HUES64 (cell line): ENCODE results near the gene WDR46.

Experiments used
- H3K27ac ChIP-seq: 2 replicates; pipeline ENCODE4 v1.7.0; 2013; ENCODE audit warnings: low read depth, low read length, inconsistent platforms
- H3K27me3 ChIP-seq: 2 replicates; pipeline ENCODE4 v1.6.1; 2013; ENCODE audit warnings: mild to moderate bottlenecking, low read length; ENCODE audit not compliant: insufficient read depth
- H3K36me3 ChIP-seq: 2 replicates; pipeline ENCODE4 v1.6.1; 2013; ENCODE audit warnings: mild to moderate bottlenecking, low read length; ENCODE audit not compliant: insufficient read depth
- H3K4me1 ChIP-seq: 2 replicates; pipeline ENCODE4 v1.6.1; 2013; ENCODE audit warnings: mild to moderate bottlenecking, low read length, moderate library complexity; ENCODE audit not compliant: insufficient read depth
- H3K4me3 ChIP-seq: 2 replicates; pipeline ENCODE4 v1.5.1; 2013; ENCODE audit warnings: mild to moderate bottlenecking, low read length, moderate library complexity
- H3K9ac ChIP-seq: 2 replicates; pipeline ENCODE4 v1.6.1; 2013; ENCODE audit warnings: mild to moderate bottlenecking, low read depth, low read length
- H3K9me3 ChIP-seq: 2 replicates; pipeline ENCODE4 v1.6.1; 2013; ENCODE audit warnings: low read depth, low read length; ENCODE audit not compliant: insufficient read depth
- WGBS: fragments of 150-250, 120-280 bp; methylation state at CpG from one replicate; pipeline ENCODE4 v1.1.7; 2013; ENCODE audit warnings: missing lambda C conversion rate; 5-methylcytosine and 5-hydroxymethylcytosine counted together

WDR46 gene

DNA sequence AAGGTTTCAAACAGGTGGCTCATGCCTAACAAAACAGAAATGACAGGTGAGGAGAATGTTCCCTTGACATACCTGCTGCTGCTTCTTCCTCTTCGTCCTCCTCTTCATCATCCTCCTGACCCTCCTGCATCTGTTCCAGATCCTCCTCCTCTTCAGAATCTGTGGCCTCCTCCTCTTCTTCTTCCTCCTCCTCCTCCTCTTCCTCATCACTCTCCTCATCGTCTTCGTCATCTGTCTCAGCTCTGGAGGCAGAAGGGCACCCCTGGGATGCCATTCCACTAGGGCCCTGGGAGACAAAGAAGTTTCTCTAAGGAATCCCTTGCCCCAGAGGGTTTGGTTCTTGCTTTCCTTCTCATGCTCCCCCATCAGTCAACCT lies 30.9 kb upstream of the WDR46 start:
- no peak overlapping the region for H3K9ac ChIP-seq
- WGBS: 94% methylated on average over 3 of the region's 3 CpGs
- H3K9me3 ChIP-seq: no peaks in the 10 kb centered on the region
- H3K4me1 ChIP-seq: peaks cover 25% of the 10 kb centered on the region
- no peak overlapping the region for H3K4me3 ChIP-seq
- H3K27ac ChIP-seq: no peak overlapping the region; the same call in 1 of the 2 replicates
- peaks cover 33% of the 10 kb centered on the region for H3K36me3 ChIP-seq
- no peaks in the 10 kb centered on the region for H3K27me3 ChIP-seq

DNA sequence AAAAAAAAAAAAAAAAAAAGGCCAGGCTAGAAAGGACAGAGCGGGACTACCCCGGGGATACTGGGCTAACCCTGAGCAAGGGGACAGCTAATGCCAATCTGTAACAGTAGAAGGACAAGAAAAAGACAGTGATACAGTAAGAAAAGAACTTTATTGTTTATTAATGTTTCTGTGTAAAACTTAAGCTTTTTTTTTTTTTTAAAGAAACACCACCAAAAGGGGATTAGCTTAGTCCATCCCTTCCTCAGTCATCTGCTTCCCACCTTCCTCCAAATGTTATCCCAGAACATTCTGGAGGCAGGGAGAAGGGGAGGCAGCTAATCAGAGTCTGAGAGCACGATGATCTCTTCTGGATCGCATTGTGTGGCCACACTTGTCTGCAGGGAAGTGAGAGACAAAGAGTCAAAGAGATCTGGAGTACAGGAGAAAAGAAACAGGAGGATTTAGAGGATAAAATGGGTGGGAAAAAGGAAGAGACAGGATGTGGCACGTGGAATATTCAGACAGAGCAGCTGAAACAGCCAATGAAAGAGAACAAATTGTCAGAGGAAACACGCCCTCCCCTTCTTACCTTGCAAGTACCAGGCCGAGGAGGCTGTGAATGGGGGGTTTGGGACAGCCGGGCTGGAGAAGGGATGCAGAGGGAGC lies 29.5 kb upstream of the WDR46 start:
- Histone ChIP-seq H3K9me3 (no peaks in the 10 kb centered on the region), H3K36me3 (peaks cover 33% of the 10 kb centered on the region), H3K27ac (peak overlapping the region; percentile 93), H3K4me3 (peak overlapping the region; percentile 98), H3K4me1 (peaks cover 21% of the 10 kb centered on the region), H3K27me3 (no peaks in the 10 kb centered on the region), H3K9ac (peak overlapping the region; percentile 87)
- 68% methylated on average over 8 of the region's 8 CpGs for WGBS

DNA sequence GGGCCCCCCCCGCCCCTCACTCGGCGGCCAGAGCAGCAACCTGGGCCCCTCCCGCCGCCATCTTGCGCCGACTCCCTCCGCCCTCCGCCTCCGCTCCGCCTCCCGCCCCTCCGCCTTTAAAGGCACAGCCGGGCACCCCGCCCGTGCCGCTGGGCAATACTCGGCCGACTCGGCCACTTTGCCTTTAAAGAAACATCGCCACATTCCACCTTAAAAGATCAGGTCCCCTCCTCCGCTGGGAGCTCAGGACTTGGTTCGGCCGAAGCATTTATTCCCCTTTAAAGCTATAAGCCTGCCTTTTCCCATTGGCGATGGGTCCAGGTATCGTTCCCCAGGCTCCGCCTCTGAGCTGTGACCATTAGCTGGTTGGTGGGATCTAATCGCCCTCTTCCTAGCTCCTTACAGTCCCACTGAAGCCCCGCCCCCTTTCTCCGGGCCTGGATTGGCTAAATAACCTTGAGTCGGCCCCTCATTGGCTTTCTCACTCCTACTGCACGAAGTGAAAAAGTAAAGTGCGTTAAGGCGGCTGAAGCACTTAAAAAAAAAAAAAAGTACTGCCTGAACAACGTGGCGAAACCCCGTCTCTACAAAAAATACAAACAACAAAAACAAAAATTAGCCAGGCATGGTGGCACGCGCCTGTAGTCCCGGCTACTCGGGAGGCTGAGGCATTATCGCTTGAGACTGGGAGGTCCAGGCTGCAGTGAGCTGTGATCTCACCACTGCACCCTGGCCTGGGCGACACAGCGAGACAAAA lies 28.8 kb upstream of the WDR46 start, which contains the start of gene ZBTB22:
ZBTB22 (minus strand) TSS at position 76 of the 757 bp plus-strand sequence. CDS start 828 bp downstream, outside the sequence.
- no peaks in the 10 kb centered on the region for H3K27me3 ChIP-seq
- peaks cover 33% of the 10 kb centered on the region for H3K36me3 ChIP-seq
- peak within 1 kb of the TSS; percentile 93 for H3K27ac ChIP-seq
- 3% methylated on average over 43 of the region's 44 CpGs for WGBS
- peak within 1 kb of the TSS; percentile 98 for H3K4me3 ChIP-seq
- H3K9ac ChIP-seq: peak within 1 kb of the TSS; percentile 87
- no peaks in the 10 kb centered on the region for H3K9me3 ChIP-seq
- H3K4me1 ChIP-seq: peaks cover 21% of the 10 kb centered on the region

DNA sequence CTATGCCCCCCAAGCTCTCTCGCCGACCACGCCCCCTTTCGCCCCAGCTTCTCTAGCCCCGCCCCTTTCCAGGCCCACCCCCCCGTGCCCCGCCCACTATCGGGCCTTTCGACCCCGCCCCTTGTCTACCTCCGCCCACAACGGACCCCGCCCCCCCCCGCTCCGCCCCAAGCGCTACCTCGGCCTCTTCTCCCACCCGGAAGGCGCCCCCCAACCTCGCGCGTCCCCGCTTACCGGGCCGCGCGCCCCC lies 28.3 kb upstream of the WDR46 start:
- H3K4me1 ChIP-seq: peaks cover 21% of the 10 kb centered on the region
- peaks cover 33% of the 10 kb centered on the region for H3K36me3 ChIP-seq
- H3K27ac ChIP-seq: no peak overlapping the region; the same call in 1 of the 2 replicates

DNA sequence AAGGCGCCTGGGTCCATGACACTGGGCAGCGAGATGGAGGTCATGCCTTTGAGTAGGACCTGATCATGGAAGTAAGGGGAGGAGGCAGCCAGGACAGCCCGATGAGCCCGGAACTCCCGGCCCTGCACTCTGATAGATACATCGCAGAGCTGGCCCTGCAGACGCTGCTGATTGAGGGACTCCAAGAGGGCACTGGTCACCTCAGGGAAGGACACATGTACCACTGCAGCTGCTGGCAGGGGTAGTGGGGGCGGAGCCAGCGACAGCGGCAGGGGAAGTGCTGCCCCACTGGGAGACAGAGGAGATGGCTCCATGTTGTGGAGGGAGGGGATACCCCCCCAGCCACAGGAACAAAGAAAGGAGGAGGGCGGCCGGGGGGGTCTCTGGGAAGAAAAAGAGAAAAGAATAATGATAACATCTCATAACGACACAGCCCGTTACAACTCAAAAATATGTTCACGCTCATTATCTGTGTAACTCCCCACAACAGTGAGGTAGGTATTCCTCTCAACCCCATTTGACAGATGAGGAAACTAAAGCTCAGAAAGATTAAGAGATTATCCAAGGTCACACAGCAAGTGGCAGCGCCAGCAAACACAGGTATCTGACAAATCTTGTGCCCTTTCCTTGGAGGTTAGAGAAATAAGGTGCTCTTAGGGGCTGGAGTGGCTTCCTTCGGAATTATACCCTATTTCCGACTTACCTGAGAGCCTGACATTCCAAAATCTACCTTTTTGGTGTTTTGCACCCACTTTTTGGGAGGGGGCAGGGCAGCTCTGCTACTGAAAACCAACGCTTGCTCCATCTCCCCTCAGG lies 27.8 kb upstream of the WDR46 start:
- 73% methylated on average over 17 of the region's 19 CpGs for WGBS
- no peaks in the 10 kb centered on the region for H3K27me3 ChIP-seq
- peak overlapping the region; percentile 59 for H3K4me3 ChIP-seq
- peaks cover 21% of the 10 kb centered on the region for H3K4me1 ChIP-seq
- H3K9me3 ChIP-seq: no peaks in the 10 kb centered on the region
- H3K27ac ChIP-seq: no peak overlapping the region
- H3K9ac ChIP-seq: no peak overlapping the region
- peaks cover 33% of the 10 kb centered on the region for H3K36me3 ChIP-seq

More for the DNA sequence above, 28.3 kb upstream of the WDR46 start:
- H3K9ac ChIP-seq: no peak overlapping the region
- H3K9me3 ChIP-seq: no peaks in the 10 kb centered on the region
- H3K27me3 ChIP-seq: no peaks in the 10 kb centered on the region
- H3K4me3 ChIP-seq: peak overlapping the region; percentile 59
- WGBS: 3% methylated on average over 13 of the region's 27 CpGs

DNA sequence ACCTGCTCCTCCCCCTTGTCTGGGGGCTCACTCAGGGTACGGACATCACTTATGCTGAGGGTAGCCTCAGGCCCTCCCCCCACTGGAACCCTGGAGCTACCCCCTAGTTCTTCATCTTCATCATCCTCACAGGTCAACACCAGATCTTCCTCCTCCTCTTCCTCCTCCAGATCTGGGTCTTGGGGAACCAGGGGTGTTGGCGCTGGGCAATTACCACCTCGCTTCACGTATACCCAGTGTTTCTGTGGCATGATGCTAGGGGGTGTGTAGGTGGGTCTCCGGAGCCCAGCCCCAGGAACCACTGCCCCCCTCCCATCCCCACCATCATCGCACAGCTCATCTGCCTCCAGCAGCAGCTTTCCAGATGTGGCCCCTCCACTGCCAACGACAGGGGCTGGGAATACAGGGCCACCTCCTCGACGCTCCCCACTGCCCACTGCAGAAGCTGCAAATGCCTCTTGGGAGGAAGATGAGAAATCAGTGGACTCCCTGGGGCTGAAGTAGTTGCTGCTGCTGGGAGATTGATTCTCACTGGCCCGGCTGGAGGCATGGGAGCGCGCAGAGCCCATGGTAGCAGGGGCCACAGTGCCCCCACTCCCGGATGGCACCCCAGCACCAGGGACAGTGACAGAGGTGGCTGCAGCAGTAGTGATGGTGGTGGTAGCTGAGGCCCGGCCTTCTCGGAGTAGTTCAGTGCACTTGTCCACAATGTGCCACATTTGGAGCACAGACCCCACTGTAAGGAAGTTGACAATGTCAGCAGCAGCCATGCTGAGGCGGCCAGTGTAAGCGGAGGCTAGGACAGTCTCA lies 27.0 kb upstream of the WDR46 start:
- H3K9me3 ChIP-seq: no peaks in the 10 kb centered on the region
- H3K27ac ChIP-seq: no peak overlapping the region
- no peaks in the 10 kb centered on the region for H3K27me3 ChIP-seq
- H3K9ac ChIP-seq: no peak overlapping the region
- peaks cover 15% of the 10 kb centered on the region for H3K4me1 ChIP-seq
- WGBS: 94% methylated on average over 15 of the region's 17 CpGs
- peaks cover 28% of the 10 kb centered on the region for H3K36me3 ChIP-seq
- H3K4me3 ChIP-seq: no peak overlapping the region

DNA sequence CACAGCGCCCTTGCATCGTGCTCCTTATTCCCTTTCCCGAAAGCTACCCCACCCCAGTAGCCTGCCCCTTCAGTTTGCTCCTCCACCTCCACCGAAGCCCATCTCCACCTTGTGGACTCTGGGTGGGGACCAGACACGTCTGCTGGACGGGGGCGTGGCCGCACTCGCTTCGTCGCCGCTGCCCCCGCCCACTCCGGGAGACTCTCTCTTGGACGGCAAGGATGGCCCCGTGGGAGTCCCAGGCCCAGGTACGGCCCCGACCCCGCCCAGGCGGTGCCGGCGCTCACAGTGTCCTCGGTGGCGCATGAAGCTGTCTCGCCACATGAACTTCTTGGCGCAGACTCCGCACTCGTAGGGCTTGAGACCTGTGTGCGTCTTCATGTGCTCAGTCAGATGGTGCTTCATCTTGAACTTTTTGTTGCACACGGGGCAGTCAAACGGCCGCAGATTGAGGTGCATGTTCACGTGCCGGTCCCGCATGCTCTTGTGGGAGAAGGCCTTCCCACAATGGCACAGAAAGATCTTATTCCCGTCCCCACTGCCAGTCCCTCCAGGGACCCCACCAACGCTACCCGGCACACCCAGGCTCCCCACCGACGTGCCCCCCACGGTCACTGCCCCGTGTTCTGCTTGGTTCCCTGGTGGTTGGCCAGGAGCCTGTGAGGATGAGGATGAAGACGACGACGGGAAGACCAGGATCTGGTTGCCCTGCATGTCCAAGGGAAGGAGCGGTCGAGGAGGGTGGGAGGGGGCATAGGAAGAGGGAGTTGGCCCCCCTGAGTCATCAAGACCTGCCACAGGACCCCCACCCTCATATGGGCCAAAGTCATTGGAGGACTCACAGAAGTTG lies 26.1 kb upstream of the WDR46 start:
- Histone ChIP-seq H3K27ac (no peak overlapping the region), H3K36me3 (peaks cover 19% of the 10 kb centered on the region), H3K9me3 (no peaks in the 10 kb centered on the region), H3K4me3 (peak overlapping the region; percentile 92), H3K27me3 (no peaks in the 10 kb centered on the region), H3K4me1 (peaks cover 9% of the 10 kb centered on the region), H3K9ac (no peak overlapping the region)
- WGBS: 78% methylated on average over 47 of the region's 47 CpGs

DNA sequence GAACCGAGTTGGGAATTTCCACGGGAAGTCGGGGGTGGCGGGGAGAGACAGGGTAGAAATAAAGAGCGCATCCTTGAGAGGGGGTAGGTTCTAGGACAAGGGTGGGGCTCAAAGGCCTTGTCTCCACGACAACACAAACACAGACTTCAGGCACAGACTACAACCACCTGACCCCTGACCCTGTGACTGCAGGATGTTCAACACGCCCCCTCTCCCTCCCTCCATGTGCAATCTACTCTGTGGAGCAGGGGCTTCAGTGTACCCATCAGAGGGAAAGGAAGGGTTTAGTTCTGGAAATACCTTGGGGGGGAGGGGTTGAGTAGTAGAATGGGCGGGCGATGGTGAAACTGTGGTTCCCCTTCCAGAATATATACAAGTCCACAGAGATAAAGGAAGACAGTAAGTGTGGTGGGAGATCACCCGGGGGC lies 25.5 kb upstream of the WDR46 start:
- WGBS: 43% methylated on average over 4 of the region's 10 CpGs
- Histone ChIP-seq H3K27me3 (no peaks in the 10 kb centered on the region), H3K4me1 (peaks cover 9% of the 10 kb centered on the region), H3K4me3 (peak overlapping the region; percentile 92), H3K9ac (no peak overlapping the region), H3K36me3 (peaks cover 13% of the 10 kb centered on the region), H3K27ac (no peak overlapping the region), H3K9me3 (no peaks in the 10 kb centered on the region)

DNA sequence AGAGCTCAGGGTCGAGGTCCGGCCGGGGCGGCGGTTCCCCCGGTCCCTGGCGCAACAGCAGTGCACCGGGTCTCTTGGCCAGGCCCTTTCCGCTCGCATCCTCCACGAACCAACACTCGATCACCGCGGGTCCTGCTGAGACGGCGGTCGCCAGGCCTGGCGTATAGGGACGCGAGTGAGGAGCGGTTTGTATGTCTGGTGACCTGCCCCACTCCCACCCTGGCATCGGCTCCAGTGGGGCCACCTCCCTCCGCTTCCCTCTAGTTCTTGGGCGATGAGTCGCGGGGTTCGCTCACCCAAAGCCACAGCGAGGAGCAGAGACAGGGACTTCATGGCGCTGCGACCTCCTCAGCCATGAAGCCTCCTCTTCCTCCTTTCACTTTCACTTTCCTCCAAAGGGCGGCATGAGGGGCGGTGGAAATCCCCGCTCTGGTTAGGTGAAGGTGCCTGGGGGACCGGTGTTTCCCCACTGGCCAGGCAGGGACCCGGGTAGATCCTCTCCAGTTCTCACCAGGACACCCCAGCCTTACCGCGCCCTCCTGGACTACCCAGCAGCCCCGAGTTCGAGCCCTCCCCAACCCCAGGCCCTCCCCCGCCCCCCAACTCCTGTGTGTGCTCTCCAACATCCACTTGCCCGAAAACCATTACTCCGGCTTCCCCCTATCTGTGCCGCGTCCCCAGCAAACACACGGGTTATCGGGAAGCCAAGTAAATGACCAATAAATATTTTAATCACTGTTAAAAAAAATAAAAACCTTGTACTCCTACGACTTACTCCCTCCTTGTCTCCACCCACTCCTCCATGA lies 24.9 kb upstream of the WDR46 start, which contains the start of gene TAPBP:
TAPBP (minus strand) TSS at position 370 of the 806 bp plus-strand sequence; CDS start at position 333, 37 bp downstream.
- Histone ChIP-seq H3K4me3 (peak within 1 kb of the TSS; percentile 92), H3K4me1 (peaks cover 9% of the 10 kb centered on the region), H3K36me3 (peaks cover 7% of the 10 kb centered on the region), H3K9me3 (no peaks in the 10 kb centered on the region), H3K27ac (no peak within 1 kb of the TSS; the same call in 1 of the 2 replicates), H3K9ac (peak within 1 kb of the TSS; percentile 74), H3K27me3 (no peaks in the 10 kb centered on the region)
- under 1% methylated on average over 45 of the region's 47 CpGs for WGBS
